HG02852 (cell line): ENCODE measurements around the gene SETD1A.
"Not testable (repeated sequence)": the region's sequence is repeated elsewhere in the genome, so short reads cannot be mapped to it uniquely, and the experiment has no call there.

ENCODE experiments used
- ATAC-seq: cut with Tn5 transposase; IDR thresholded peaks from one replicate; pipeline ENCODE4 v1.9.1; 2021; ENCODE audit warnings: mild to moderate bottlenecking, moderate library complexity; ENCODE audit not compliant: unreplicated experiment

Gene SETD1A

DNA sequence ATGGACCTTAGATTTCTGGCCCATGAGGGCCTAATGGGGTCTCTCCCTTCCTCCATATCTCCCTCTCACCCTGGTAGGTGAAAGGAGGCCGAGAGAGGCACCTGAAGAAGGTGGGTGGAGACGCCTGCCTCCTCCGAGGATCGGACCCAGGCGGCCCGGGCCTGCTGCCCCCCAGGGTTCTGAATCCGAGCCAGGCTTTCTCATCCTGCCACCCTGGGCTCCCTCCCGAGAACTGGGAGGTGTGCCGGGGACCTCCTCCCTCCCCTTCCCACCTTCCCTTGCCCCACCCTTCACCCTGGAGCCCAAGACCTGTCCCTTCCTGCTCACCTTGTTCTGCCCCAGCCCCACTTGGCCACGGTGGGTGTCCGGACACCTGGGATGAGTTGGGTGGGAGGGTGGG, 29.2 kb upstream of the SETD1A start:
- ATAC-seq = no peak

DNA sequence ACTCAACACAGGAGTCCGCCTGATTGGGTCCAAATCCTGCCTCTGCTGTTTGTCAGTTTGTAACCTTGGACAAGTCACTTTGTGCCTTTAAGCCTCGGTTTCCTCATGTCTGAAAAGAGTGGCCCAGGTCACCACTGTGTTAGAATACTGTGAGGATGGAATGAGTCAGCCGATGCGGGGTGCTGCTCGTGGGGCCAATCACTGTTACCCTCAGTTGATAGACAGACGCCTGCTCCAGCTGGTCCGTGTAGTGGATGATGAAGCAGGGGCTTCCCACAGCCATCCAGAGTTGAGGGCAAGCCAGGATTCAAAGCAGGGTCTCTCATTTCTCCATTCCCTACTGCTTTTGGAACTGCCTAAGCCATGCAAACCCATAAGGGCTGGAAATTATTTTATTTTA, 28.4 kb upstream of the SETD1A start:
- no peak for ATAC-seq

DNA sequence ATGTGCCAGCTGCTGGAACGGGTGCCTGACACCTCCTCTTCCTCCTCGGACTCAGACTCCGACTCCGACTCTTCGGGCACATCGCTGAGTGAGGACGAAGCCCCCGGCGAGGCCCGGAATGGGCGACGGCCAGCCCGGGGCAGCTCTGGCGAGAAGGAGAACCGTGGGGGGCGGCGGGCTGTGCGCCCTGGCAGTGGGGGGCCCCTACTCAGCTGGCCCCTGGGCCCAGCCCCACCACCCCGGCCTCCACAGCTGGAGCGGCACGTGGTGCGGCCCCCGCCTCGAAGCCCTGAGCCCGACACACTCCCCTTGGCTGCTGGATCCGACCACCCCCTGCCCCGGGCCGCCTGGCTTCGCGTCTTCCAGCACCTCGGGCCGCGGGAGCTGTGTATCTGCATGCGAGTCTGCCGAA, 27.4 kb upstream of the SETD1A start:
- no peak for ATAC-seq

DNA sequence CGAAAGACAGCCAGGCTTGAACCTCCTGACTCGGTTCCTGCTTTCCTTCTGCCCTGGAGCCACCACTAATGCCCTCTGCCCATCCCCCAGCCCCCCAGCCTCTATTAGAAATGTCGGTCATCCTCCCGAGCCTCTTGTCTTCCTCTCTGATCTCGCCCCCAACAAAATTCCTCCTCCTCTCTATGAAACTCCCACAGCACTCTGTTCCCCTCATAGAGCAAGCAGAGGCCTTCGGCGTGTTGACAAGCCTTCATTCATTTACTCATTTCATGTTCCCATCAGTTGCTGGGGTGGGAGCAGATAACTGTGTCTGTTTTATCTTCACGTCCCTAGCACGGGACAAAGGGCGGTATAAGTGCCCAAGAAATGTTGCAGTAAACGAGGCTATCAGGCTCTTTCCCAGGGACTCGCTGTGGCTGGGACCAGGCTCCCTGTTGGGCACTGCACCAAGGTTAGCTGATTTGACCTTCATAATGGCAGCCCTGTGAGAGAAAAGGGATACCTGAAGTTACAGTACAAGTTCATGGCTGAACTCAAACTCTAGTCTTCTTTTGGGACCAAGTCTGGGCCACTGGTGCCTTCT, 26.4 kb upstream of the SETD1A start:
- ATAC-seq = no peak

DNA sequence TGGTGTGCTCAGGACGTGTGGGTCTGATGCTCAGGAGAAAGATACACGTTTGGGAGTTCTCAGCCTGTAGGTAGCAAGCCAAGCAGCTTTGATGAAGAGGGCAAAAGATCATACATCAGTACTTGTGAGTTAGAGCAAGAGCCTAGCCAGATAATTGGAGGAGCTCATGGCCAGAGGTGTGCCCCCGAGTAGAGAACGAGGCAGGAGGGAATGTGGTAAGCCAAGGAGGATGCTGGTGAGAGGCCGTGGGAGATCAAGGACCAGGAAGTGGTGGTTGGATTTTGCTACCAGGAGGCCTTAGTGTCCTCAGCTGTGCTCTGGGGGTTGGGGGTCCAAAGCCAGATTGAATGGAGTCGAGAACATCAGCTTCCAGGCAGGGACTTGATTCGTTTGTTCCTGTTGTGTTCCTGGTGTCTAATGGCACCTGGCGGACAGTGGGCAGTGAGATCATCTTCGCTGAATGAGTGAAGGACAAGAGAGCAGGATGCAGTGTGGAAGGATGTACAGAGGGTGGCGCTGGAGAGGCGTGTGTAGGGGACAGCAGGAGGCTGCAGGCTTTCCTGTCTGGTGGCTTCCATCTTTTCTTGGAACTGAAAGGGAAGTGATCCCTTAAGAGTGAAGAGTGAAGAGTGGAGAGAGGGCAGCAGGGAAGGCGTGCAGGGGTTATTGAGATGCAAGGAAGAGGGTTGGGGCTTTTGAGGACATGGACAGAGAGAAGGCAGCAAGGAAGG, 22.6 kb upstream of the SETD1A start:
- ATAC-seq = no peak

DNA sequence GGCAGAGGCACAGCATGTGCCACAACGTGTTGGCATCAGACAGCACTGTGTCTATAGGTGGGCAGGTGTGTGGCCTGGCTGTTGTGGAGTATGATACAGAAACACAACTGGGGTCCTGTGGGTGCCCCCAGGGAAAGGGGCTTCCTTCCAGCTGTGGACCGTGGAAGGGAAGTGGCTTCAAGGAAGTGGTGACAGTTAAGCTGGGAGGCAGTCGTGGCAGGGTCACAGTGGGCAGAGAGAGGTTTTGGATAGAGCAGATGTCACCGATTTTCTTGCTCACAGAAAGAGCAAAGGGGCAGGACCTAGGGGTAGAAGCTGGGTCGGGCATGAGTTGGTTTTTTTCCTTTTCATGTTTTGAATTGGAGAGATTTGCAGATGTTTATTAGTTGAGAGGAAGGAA, 19.9 kb upstream of the SETD1A start:
- no peak for ATAC-seq

DNA sequence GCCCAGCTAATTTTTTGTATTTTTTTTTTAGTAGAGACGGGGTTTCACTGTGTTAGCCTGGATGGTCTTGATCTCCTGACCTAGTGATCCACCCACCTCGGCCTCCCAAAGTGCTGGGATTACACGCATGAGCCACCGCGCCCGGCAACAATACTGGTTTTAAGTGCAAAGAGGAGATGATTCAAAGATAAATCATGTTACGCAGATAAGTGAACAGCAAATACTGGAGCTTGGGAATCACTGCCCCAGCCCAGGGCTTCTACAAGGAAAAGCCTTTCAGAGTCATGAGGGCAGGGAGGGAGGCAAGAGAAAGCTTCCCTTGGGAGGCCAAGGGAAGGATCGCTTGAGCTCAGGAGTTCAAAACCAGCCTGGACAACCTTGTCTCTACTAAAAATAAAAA, 18.0 kb upstream of the SETD1A start:
- not testable (repeated sequence) for ATAC-seq

DNA sequence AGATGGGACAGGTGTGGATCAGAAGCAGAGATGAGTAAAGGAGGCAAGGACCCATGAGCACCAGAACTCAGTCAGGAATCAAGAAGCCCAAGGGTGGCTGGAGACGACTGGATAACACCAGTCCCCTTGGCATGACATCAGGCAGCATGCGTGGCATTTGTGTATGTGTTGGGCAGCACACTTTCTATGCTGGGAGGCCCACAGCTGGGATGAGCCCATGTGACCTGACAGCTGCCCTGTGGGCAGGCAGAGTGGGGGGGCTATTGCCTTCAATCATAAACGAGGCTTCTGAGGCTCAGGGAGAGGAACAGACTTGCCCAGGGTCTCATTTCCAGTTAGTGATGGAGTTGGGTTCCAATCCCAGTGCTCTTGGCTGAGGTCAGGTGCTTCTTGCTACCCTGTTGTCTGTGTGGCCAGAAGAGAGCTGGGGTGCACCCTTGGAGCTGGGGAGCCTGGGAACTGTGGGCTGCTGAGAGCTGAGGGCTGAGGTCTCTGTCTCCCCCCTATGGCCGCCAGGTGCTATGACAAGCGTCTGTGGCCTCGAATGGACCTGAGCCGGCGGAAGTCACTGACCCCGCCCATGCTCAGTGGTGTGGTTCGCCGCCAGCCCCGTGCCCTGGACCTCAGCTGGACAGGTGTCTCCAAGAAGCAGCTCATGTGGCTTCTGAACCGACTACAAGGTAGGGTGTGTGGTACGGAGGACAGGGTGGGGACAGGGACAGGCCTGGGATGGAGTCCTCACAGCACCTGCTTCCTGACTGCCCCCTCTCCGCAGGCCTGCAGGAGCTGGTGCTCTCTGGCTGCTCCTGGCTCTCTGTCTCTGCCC, 15.7 kb upstream of the SETD1A start:
- ATAC-seq = peak; percentile 89

DNA sequence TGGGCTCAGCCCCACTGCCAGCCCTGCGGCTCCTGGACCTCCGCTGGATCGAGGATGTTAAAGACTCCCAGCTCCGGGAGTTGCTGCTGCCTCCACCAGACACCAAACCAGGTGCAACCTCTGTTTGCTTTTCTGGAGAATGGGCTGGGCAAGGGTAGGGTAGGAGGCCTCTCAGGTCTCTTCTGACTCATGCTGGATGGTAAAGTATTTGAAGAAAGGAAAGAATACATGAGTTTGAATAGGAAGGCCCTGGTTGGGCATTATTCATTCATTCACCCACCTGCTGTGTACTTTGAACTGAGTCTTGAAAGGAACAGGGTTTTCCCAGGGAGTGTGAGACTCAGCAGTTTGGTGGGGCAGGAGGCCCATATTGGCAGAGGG, 15.1 kb upstream of the SETD1A start:
- no peak for ATAC-seq

DNA sequence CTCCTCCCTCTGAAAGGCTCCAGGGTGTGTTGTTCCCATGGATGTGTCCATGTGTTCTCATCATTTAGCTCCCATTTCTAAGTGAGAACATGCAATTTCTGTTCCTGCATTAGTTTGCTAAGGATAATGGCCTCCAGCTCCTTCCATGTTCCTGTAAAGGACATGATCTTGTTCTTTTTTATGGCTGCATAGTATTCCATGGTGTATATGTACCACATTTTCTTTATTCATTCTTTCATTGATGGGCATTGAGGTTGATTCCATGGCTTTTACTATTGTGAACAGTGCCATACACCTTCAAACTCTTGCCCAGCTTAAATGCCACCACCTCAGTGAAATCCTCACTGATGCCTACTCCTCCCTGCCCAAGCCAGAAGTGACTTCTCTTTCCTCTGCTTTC, 13.2 kb upstream of the SETD1A start:
- ATAC-seq = no peak

DNA sequence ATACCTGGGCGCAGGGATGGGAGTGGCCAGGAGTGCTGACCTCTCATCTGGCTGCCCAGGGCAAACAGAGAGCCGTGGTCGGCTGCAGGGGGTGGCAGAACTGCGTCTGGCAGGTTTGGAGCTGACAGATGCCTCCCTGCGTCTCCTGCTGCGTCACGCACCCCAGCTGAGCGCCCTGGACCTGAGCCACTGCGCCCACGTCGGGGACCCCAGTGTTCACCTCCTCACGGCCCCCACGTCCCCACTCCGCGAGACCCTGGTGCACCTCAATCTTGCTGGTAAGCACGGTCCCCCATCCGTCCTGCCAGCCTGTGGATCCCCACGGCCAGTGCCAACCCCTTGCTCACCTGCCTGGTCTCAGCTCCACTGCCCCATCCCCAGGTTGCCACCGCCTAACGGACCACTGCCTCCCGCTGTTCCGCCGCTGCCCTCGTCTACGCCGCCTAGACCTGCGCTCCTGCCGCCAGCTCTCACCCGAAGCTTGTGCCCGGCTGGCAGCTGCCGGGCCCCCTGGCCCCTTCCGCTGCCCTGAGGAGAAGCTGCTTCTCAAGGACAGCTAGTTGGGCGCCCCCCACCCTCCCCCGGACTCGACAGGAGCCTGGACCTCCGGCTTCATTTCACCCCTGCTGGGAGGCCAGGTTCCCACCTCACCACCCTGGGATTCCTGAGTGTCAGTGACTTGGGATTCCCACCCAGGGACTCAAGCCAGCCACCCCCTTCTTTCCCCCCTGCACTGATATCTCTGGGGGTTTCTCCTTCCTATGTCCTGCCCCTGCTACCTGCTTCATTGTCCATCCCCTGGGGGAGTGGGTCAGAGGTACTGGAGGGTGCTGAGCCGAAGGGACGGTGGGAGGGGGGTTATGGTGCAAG, 10.6 kb upstream of the SETD1A start:
- ATAC-seq = no peak

DNA sequence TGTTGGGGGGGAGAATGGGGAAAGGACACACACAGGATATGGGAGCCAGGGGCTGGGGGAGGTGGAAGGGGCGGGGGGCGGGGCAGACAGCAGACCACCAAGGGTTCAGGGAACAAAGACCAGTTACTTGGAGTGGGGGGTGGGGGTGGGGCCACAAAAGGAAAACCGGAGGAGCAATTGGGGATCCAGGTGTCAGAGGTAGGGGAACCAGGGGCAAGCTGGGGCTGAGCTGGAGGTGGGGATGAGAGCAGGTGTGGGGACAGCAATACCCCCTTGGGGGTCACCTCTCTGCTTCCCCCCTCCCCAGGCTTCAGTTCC, 10.1 kb upstream of the SETD1A start:
- no peak for ATAC-seq

DNA sequence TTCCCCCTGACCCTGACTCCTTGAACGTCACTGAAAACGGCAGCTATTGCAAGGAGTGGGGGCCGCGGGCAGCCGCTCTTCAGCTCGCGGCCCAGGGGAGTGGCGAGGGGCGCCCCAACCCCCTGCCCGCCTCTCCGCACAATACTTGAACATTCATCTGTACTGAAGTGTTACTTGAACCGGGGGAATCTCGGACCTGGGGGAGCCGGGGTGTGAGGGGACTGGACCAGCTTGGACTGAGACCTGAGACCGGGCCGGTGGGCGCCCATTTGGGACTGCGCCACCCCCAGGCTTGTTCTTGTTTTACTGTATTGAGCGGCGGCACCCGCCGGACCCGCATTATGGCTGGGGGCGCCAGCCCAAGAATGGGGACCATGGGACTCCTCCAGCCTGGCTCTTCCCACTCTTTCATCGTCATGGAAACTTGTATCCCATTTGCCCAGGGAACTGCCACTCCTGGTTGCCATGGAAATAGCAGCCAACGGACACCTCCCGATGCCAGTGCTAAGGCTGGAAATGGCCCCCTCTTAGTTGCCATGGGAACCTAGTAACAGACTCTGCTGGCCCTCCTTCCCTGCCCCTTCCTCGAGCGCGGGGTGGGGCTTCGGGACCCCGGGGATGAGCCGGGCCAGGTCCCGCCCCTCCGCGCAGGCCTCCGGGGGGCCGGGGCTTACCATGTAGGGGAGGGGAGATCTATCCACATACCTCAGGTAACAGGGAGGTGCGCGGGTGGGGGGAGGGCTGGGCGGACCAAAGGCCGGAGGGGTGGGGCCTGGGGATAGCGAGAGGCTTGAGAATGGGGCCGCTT, 9.5 kb upstream of the SETD1A start:
- peak; percentile 29 for ATAC-seq

DNA sequence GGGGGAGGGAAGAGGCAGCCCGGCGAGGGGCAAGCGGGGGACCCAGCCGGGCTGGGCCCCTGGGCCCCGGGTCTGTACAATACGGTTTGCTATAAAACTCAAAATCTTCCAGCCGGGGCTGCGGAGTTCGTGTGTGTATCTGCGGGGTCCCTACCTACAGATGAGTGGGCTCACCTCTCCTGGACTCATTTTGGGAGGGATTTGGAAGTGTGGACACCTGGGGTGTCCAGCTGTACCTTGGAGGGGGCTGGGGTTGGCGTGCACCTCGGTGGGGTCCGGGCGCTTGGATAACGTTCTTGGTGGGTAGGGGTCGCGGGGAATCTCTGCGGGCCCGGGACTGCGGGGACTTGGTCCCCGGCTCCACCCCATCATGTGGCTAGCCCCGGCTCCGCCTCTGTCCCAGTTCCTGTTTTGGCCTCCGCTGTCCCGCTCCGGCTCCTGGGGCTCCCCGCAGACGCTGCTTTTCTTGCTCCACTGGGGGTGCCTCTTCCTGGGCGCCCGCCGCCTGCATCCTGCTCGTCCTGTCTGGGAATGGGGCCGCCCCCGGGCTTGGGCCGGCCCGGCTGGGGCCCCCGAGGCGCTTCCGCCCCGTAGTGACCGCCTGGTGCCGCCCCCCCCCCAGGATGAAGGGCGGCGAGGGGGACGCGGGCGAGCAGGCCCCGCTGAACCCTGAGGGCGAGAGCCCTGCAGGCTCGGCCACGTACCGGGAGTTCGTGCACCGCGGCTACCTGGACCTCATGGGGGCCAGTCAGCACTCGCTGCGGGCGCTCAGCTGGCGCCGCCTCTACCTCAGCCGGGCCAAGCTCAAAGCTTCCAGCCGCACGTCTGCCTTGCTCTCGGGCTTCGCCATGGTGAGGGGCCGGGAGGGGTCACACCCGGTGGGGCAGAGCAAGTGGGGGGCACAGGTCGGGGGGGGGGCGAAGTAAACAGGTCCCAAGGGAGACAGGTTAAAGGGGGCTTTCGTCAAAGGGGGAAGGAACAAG, 8.6 kb upstream of the SETD1A start, which contains the start of gene ORAI3:
Gene ORAI3, plus strand, starts transcription at position 402 of the 983 bp plus-strand sequence. Its CDS starts 222 bp downstream, at position 624.
- ATAC-seq = peak; percentile 73

DNA sequence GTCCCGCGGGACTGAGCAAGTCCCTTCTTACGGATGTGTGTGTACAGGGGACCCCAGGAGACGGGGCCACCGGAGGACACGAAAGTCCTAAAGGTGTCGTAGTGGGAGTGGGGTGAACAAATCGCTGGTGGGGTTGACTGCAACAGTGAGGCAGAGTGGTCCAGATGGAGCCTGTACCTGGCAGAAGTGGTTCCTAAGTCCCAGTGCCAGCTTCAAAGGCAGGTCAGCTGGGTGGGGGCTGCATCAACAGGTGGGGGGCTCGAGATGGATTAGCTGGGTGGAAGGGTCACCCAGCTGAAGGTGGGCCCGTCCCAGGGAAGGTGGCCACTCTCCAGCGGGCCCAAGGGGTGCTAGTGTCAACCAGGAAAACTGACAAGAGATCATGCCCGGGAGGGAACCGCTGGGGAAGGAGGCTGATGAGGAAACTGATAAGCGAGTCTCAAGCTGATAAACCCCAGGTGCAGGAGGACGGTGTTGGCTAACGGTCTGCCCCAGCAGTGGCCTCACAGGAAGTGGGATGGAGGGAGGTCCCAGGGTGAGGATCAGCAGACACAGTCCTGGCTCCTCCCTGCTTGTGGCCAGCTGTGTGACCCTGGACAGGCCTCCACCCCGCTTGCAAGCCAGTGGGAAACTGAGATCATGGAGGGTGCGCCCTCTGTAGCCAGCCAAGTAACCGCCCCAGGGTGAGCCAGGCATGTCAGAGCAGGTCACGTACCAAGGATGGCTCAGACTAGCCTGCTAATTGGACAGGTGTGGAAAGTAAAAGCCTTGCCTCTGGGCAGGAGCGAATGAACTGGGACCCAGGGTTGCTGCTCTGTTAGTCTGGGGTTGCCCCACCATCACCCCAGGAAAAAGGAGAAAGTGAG, 7.7 kb upstream of the SETD1A start:
- ATAC-seq = peak; percentile 31

DNA sequence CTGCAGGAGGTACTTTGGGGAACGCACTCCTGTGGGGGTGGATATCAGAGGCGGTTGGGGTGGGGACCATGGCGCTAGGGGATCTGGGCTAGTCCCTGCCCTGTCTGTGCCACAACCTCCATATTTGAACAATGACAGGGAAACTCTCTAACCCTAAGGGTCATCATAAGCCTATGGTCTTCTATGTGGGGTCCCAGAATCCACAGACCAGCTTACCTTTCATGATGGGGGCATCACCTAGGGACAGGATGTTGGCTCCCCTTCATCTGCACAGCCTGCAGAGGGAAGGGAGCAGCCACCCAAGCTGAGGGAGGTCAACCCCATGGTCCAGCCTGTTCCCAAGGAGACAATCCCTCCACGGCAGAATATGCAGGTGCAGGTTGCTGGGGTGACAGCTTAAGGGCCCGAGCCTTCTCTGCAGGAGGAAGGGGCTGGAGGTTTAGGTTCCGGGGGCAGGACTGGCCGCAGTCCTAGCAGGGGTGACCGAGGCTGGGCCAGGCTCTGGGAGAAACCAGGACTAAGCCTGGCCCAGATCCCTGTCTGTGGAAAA, 7.0 kb upstream of the SETD1A start:
- no peak for ATAC-seq

DNA sequence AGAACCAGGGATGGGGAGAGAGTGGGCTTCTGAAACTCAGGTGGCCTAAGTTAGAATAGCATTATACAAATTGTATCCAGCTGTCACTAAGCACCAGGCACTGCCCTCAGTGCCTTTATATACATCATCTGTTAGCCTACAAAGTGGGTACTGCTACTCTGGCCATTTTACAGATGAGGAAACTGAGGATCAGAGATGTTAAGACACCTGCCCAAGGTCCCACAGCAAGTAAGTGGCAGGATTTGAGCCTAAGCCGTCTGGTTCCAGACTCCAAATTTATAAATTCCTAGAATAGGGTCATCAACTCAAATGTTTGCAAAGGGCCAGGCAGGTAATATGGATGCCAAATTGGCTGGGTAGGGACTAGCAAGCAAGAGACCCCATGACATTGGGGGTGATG, 6.4 kb upstream of the SETD1A start:
- ATAC-seq = no peak

DNA sequence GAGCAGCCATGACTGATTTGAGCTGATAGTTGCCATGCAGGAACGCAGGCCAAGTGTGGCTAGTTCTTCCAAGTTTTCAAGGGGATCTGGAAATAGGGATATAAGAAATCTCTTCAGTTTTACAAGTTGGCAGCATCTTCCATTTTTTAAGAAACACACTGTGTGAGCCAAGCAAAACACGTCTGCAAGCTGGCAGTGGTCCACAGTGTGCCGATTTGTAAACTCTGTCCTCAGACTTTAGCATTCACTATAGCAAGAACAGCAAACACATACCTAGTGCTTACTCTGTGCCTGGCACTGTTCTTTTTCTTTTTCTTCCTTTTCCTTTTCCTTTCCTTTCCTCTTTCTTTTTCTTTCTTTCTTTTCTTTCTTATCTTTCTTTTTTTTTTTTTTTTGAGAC, 5.8 kb upstream of the SETD1A start:
- no peak for ATAC-seq
